ENCODE measurements around the gene SH3TC2.

DNA sequence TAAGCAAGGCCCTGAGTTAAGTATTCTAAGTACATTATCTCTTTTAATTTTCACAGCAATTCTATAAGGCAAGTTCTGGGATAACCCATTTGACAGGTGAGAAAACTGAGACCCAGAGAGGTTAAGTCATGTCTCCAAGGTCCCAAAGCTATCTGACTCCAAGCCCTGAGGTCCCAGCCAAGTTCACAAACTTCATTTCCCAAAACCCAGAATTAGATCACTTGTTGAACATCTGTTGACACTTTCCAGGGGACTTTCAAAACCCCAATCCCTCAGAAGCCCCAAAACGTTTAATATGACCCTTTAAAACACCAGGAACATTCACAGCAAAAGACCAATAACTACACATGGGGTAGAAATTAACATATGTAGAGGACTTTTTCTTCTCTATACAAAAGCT, 72.0 kb downstream of the SH3TC2 start:
- TF ChIP-seq ZZZ3 (IDR thresholded peaks at IDR 0.05; ENCODE audit: control insufficient read depth, insufficient read length, low read depth) = no peak
- no peak for TF ChIP-seq CEBPB (IDR thresholded peaks at IDR 0.05; ENCODE audit: borderline replicate concordance in 1 of 2, low read depth in 2 of 2, low read length in 2 of 2)
- TF ChIP-seq YY1 (IDR thresholded peaks at IDR 0.05; ENCODE audit: low read depth, low read length) = no peak
- no peak for TF ChIP-seq TCF12 (IDR thresholded peaks at IDR 0.05; ENCODE audit: low read depth, low read length)
- TF ChIP-seq MEF2A (IDR thresholded peaks at IDR 0.05; ENCODE audit: insufficient read depth, low read depth, low read length) = no peak
- TF ChIP-seq, protein P1, sequence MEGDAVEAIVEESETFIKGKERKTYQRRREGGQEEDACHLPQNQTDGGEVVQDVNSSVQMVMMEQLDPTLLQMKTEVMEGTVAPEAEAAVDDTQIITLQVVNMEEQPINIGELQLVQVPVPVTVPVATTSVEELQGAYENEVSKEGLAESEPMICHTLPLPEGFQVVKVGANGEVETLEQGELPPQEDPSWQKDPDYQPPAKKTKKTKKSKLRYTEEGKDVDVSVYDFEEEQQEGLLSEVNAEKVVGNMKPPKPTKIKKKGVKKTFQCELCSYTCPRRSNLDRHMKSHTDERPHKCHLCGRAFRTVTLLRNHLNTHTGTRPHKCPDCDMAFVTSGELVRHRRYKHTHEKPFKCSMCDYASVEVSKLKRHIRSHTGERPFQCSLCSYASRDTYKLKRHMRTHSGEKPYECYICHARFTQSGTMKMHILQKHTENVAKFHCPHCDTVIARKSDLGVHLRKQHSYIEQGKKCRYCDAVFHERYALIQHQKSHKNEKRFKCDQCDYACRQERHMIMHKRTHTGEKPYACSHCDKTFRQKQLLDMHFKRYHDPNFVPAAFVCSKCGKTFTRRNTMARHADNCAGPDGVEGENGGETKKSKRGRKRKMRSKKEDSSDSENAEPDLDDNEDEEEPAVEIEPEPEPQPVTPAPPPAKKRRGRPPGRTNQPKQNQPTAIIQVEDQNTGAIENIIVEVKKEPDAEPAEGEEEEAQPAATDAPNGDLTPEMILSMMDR (IDR thresholded peaks at IDR 0.05 in 2 of 3, conservative IDR thresholded peaks at IDR 0.05 in 1 of 3; ENCODE audit: control insufficient read depth in 2 of 3, extremely low read depth in 1 of 3, insufficient read depth in 1 of 3, low read depth in 3 of 3, low read length in 3 of 3) = no peak
- no peak for TF ChIP-seq SREBF2 (IDR thresholded peaks at IDR 0.05; ENCODE audit: low read length)

Measured in GM12878 (cell line).